ENCODE results near the gene TASL.
"Not testable (repeated sequence)": the region's sequence is repeated elsewhere in the genome, so short reads cannot be mapped to it uniquely, and the experiment has no call there.

The TASL gene

DNA sequence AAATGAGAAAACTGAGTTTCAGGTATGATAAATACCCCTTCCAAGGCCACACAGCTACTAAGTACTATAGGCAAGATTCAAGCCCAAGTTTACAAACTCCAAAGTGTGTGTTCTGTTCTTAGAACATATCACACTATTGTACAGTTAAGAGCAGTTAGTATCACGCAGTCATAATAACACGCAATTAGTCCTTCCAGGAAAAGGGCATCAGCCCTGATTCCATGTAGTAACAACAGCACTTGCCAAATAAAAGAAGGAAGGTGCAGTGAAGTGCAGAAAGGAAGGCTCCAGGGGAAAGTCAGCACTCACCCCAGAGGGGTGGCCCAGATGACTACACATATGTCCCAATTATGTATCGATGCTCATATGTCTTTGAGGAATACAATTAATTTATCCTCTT lies 4.4 kb downstream of the TASL start:
- DNase-seq, result no peak

- DNase-seq, result no peak
Observed at GRCh38 chrX:30572678-30573077, 4.9 kb downstream of the TASL start.

DNA sequence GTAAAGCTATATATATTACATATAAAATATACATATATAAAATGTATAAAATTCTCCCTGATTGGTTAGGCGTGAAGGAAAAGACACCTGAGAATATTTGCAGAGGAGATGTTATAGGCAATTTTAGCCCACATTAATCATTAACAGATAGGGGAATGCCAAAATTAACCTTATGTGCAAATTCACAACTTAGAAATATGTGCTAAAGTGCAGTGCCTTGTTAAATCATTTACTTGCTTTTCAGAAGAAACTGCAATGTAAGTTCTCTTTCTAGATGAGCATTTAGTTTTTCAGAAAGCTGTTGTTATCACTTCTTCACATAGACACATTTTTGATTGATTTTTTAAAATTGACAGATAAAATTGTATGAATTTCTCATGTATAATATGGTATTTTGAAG lies 5.6 kb downstream of the TASL start:
- DNase-seq, result no peak

DNA sequence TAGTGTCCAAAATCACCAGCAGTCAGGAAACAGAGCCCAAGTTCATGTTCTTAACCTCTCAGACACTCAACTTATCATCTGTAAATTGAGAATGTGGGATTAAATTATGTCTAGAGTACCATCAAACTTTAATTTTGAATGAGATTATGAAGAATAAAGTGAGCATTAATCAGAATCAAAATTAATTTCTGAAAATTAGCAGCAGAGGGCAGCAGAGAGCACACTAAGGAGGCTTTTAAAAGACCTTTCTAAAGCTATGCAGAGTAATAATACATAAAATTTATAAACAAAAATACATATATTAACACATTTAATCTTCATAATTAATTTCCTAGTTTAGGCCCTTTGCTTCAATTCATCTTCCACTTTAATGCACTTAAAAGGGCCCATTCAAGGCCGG lies 7.1 kb downstream of the TASL start:
- peak; percentile 3 to 6 for DNase-seq

GRCh38 chrX:30568136-30568535 lies 9.4 kb downstream of the TASL start:
- DNase-seq, result no peak

- not testable (repeated sequence) for DNase-seq
Observed at GRCh38 chrX:30563070-30563469, 14.5 kb downstream of the TASL start.

DNA sequence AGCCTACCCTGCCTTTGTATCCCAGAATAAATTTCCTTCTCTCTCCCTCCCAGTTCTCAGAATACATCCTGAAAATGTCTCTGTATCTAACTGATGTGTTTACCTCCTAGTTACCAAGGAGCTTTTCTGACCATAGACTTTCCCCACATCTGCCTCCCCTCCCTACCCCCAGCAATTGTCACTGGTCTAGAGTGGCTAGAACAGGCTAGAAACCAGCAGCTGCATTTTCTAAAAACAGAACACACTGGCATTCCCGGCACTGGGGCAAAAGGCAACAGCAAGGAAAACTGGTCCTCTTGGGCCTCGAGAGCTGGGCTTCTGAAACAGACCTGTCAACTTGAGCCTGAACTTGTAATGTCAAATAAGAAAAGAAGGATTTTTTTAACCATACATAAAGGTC lies 16.4 kb downstream of the TASL start:
- no peak for DNase-seq

GRCh38 chrX:30538271-30538670 lies 39.3 kb downstream of the TASL start:
- DNase-seq, result no peak

DNA sequence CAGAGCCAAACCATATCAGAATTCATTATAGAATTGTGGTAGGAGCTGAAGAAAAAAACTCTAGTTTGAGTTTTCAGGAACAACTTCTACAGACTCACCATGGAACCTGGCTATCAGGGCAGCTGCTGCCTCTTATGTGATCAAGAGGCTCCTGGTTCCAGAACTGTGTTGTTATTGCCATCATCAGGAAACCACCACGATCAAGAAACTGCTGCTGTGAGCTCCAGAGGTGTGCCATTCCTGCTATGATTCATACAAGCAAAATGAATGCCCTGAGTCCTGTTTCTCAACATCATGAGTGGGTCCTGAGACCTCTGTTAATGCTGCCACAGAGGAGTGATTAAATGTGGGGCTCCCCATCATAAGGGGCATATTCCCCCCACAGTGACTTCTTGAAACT lies 43.7 kb downstream of the TASL start:
- DNase-seq, result no peak

DNA sequence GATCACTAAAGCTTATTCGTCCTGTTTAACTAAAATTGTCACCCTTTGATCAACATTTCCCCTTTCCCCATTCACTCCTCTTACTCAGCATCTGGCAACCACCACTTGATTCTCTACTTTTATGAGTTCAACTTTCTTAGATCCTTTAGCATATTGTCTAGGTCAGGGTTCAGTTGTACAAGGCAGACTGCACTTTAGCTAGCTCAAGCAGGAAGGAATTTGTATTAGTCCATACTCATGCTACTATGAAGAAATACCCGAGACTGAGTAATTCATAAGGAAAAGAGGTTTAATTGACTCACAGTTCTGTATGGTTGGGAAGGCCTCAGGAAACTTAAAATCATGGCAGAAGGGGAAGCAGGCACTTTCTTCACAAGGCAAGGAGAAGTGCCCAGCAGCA lies 44.3 kb downstream of the TASL start:
- DNase-seq, result no peak

DNA sequence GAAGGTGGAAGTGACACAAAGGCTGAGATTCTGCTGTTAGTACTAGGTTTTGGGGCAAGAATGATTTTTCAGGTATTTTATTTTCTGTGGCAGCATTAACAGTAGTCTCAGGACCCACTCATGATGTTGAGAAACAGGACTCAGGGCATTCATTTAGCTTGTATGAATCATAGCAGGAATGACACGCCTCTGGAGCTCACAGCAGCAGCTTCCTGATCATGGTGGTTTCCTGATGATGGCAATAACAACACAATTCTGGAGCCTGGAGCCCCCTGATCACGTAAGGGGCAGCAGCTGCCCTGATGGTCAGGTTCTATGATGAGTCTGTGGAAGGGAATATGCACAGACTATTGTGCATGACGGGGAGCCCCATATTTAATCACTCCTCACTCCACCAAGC lies 47.0 kb downstream of the TASL start:
- DNase-seq, result no peak

DNA sequence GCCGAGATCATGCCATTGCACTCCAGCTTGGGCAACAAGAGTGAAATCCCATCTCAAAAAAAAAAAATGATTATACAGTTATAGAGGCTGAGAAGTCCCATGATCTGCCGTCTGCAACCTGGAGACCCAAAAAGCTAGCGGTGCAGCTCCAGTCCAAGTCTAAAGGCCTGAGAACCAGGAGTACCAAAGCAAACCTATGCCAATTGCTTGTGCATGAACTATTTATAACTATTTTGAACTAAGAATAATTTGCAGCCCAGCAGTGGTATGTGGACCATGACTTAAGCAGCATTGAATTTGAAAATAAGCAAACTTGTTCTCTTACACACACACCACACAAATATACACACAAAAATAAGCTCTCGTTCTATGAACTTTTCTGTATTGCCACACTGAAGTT lies 51.8 kb downstream of the TASL start:
- no peak for DNase-seq

GRCh38 chrX:30521440-30522182 lies 56.0 kb downstream of the TASL start:
- DNase-seq, result no peak

- DNase-seq, result no peak
Observed at GRCh38 chrX:30513284-30513683, 64.3 kb downstream of the TASL start.

All from activated CD4-positive, alpha-beta T cell treated with anti-CD3 and anti-CD28 coated beads for 4 hours (primary cell).